WTC11 (cell line): ENCODE data around the gene CASKIN2. TPM values are rescaled to one million over a fixed set of nuclear protein-coding genes. Genes with fewer than 3 reads are reported as not detected.

ENCODE experiments used
- ATAC-seq: fragments of 200-7000 bp; cut with Tn5 transposase; 2 replicates; pipeline ENCODE4 v1.10.0; 2021; ENCODE audit warnings: mild to moderate bottlenecking, moderate library complexity
- CTCF ChIA-PET: fragments of 300-600 bp; sonication (Branson Sonifier 250); formaldehyde crosslinking; loops from one replicate; lab custom pipeline; 2021; ENCODE audit warnings: antibody characterized with exemption; lab: Charles Lee
- POLR2A ChIA-PET: fragments of 350-600 bp; sonication (Branson Sonifier 250); formaldehyde crosslinking; loops from one replicate; lab custom pipeline; 2021; ENCODE audit warnings: antibody characterized with exemption; lab: Charles Lee
- DNase-seq: peaks from one replicate; pipeline ENCODE4 v3.0.0; 2021; ENCODE audit warnings: low spot score
- H3K27ac Mint-ChIP-seq: 2 replicates; pipeline ENCODE4 v1.8.0; 2021; ENCODE audit warnings: mixed read lengths
- H3K27me3 Mint-ChIP-seq: 2 replicates; pipeline ENCODE4 v1.8.0; 2021; ENCODE audit warnings: low read depth, mild to moderate bottlenecking, moderate library complexity, mixed read lengths
- H3K36me3 Mint-ChIP-seq: 2 replicates; pipeline ENCODE4 v1.8.0; 2021; ENCODE audit warnings: mixed read lengths
- H3K4me1 Mint-ChIP-seq: 2 replicates; pipeline ENCODE4 v1.8.0; 2022; ENCODE audit warnings: mixed read lengths
- H3K4me3 Mint-ChIP-seq: 2 replicates; pipeline ENCODE4 v1.8.0; 2021; ENCODE audit warnings: mild to moderate bottlenecking, moderate library complexity, mixed read lengths
- H3K9me3 Mint-ChIP-seq: 2 replicates; pipeline ENCODE4 v1.8.0; 2021; ENCODE audit warnings: mixed read lengths
- ATF1 ChIP-seq: sonication (generic); formaldehyde crosslinking; IDR thresholded peaks from 2 replicates; pipeline ENCODE4 v1.8.1; 2023; ENCODE audit warnings: mild to moderate bottlenecking, moderate library complexity, missing genetic modification reagents
- ATF3 ChIP-seq: sonication (generic); formaldehyde crosslinking; conservative IDR thresholded peaks from 2 replicates; pipeline ENCODE4 v1.8.1; 2022; ENCODE audit warnings: mild to moderate bottlenecking, missing genetic modification reagents
- CREB1 ChIP-seq: sonication (generic); formaldehyde crosslinking; IDR thresholded peaks from 2 replicates; pipeline ENCODE4 v1.8.0; 2023; ENCODE audit warnings: mild to moderate bottlenecking, missing genetic modification reagents
- EMX1 ChIP-seq: fragments of 250-450 bp; sonication (Bioruptor Pico); IDR thresholded peaks from 2 replicates; pipeline ENCODE4 v1.8.0; 2021; ENCODE audit warnings: mild to moderate bottlenecking
- FOXP1 ChIP-seq: sonication (generic); formaldehyde crosslinking; IDR thresholded peaks from 2 replicates; pipeline ENCODE4 v1.8.0; 2022; ENCODE audit warnings: missing genetic modification reagents, mild to moderate bottlenecking, moderate library complexity, borderline replicate concordance
- GABPB1 ChIP-seq: sonication (generic); formaldehyde crosslinking; IDR thresholded peaks from 2 replicates; pipeline ENCODE4 v1.8.1; 2023; ENCODE audit warnings: mild to moderate bottlenecking, missing genetic modification reagents
- IRF1 ChIP-seq: sonication (generic); formaldehyde crosslinking; IDR thresholded peaks from 2 replicates; pipeline ENCODE4 v1.8.0; 2023; ENCODE audit warnings: missing genetic modification reagents
- KAT7 ChIP-seq: sonication (generic); formaldehyde crosslinking; IDR thresholded peaks from 2 replicates; pipeline ENCODE4 v1.8.1; 2023; ENCODE audit warnings: missing genetic modification reagents, mild to moderate bottlenecking, borderline replicate concordance
- MAX ChIP-seq: sonication (generic); formaldehyde crosslinking; IDR thresholded peaks from 2 replicates; pipeline ENCODE4 v1.8.0; 2022; ENCODE audit warnings: mild to moderate bottlenecking, missing genetic modification reagents
- NR2C2 ChIP-seq: sonication (generic); formaldehyde crosslinking; IDR thresholded peaks from 2 replicates; pipeline ENCODE4 v1.8.0; 2022; ENCODE audit warnings: mild to moderate bottlenecking, missing genetic modification reagents
- NR3C1 ChIP-seq: sonication (generic); formaldehyde crosslinking; conservative IDR thresholded peaks from 2 replicates; pipeline ENCODE4 v1.8.1; 2023; ENCODE audit warnings: low read depth, mild to moderate bottlenecking, missing genetic modification reagents
- RELA ChIP-seq: sonication (generic); formaldehyde crosslinking; IDR thresholded peaks from 2 replicates; pipeline ENCODE4 v1.8.1; 2022; ENCODE audit warnings: missing genetic modification reagents, mild to moderate bottlenecking, borderline replicate concordance
- SOX15 ChIP-seq: fragments of 250-450 bp; sonication (Bioruptor Pico); IDR thresholded peaks from 2 replicates; pipeline ENCODE4 v1.9.0; 2021; ENCODE audit warnings: mild to moderate bottlenecking
- SP1 ChIP-seq: sonication (generic); formaldehyde crosslinking; conservative IDR thresholded peaks from 2 replicates; pipeline ENCODE4 v1.8.1; 2022; ENCODE audit warnings: missing genetic modification reagents
- TEAD4 ChIP-seq: sonication (generic); formaldehyde crosslinking; IDR thresholded peaks from 2 replicates; pipeline ENCODE4 v1.8.0; 2022; ENCODE audit warnings: mild to moderate bottlenecking, missing genetic modification reagents
- ZNF219 ChIP-seq: sonication (generic); formaldehyde crosslinking; IDR thresholded peaks from 2 replicates; pipeline ENCODE4 v1.8.0; 2023; ENCODE audit warnings: missing genetic modification reagents, mild to moderate bottlenecking, borderline replicate concordance
- ZNF281 ChIP-seq: sonication (generic); formaldehyde crosslinking; IDR thresholded peaks from 2 replicates; pipeline ENCODE4 v1.8.0; 2023; ENCODE audit warnings: mild to moderate bottlenecking, missing genetic modification reagents
- ZNF416 ChIP-seq: fragments of 250-450 bp; sonication (Bioruptor Pico); IDR thresholded peaks from 2 replicates; pipeline ENCODE4 v1.9.0; 2021; ENCODE audit warnings: mild to moderate bottlenecking, inconsistent platforms
- ZSCAN18 ChIP-seq: fragments of 250-450 bp; sonication (Bioruptor Pico); IDR thresholded peaks from 2 replicates; pipeline ENCODE4 v2.1.2; 2022; ENCODE audit warnings: mild to moderate bottlenecking, moderate library complexity
- total RNA-seq: library from RNA; stranded (reverse); gene quantifications from 3 replicates; pipeline ENCODE4 v1.2.3, GENCODE V29; 2021

The CASKIN2 gene
- total RNA-seq, 1 experiment from 2014 or later = 31.9 TPM

- TF ChIP-seq RELA (CRISPR knock-in tag) (no peak), KAT7 (CRISPR knock-in tag) (0 out of 2 replicates have a peak, but pooled peaks have one; percentile 81), ATF1 (CRISPR knock-in tag) (no peak), NR3C1 (no peak)
Measured at GRCh38 chr17:75524970-75525805, 9.9 kb upstream of the CASKIN2 start, which contains the start of gene LLGL2 (continued).

GRCh38 chr17:75524269-75524969 lies 9.1 kb upstream of the CASKIN2 start:
- Mint-ChIP-seq H3K27me3 (0 out of 2 replicates have a peak, but pooled peaks cover 3% of the 10 kb centered on the region), H3K4me1 (peaks cover 17% of the 10 kb centered on the region), H3K4me3 (peak overlapping the region; percentile 67), H3K36me3 (peaks cover 14% of the 10 kb centered on the region), H3K9me3 (no peaks in the 10 kb centered on the region), H3K27ac (peak overlapping the region; percentile 80)
- CTCF ChIA-PET = interaction anchor here (0.6 to 3.9 kb wide), 16 partner anchors 8 to 284 kb away, joined by 3 to 65 read pairs (median 4); partner anchors contain the start of genes SMIM5 and TSEN54
- TF ChIP-seq SP1 (CRISPR knock-in tag) = no peak
- TF ChIP-seq KAT7 (CRISPR knock-in tag) = no peak
- no peak for TF ChIP-seq MAX (CRISPR knock-in tag)
- no peak for TF ChIP-seq ZNF281 (CRISPR knock-in tag)
- no peak for TF ChIP-seq ZNF219 (CRISPR knock-in tag)
- TF ChIP-seq EMX1 (CRISPR knock-in tag) = no peak
- TF ChIP-seq NR2C2 (CRISPR knock-in tag) = no peak
- no peak for TF ChIP-seq TEAD4 (CRISPR knock-in tag)
- TF ChIP-seq ZSCAN18 (CRISPR knock-in tag) = no peak
- no peak for TF ChIP-seq ATF3 (CRISPR knock-in tag)
- TF ChIP-seq GABPB1 (CRISPR knock-in tag) = no peak; the same call in none of the 2 replicates
- TF ChIP-seq CREB1 (CRISPR knock-in tag) = no peak
- TF ChIP-seq RELA (CRISPR knock-in tag) = no peak
- TF ChIP-seq FOXP1 (CRISPR knock-in tag) = no peak
- no peak for TF ChIP-seq IRF1
- no peak for TF ChIP-seq ZNF416 (CRISPR knock-in tag)
- no peak for TF ChIP-seq SOX15
- DNase-seq = no peak
- ATAC-seq = no peak
- POLR2A ChIA-PET = interaction anchor here (0.5 to 1.6 kb wide), 3 partner anchors 8 to 1367 kb away, joined by 3 to 9 read pairs (median 5); partner anchors contain the start of gene TSEN54
